ENCODE results near the gene GPR155.

Gene GPR155

GRCh38 chr2:174518395-174518794, 31.6 kb upstream of the GPR155 start:
- no peak for FAIRE-seq
- TF ChIP-seq SPI1 (IDR thresholded peaks at IDR 0.05; ENCODE audit: low read depth, low read length), result no peak
- no peak for TF ChIP-seq TAF1 (IDR thresholded peaks at IDR 0.05; ENCODE audit: low read depth, low read length)
- TF ChIP-seq POLR2AphosphoS5 (IDR thresholded peaks at IDR 0.05; ENCODE audit: low read depth, low read length), result no peak
- no peak for TF ChIP-seq PAX5 (IDR thresholded peaks at IDR 0.05; ENCODE audit: insufficient read depth, low read length, severe bottlenecking)
- no peak for TF ChIP-seq POU2F2 (IDR thresholded peaks at IDR 0.05; ENCODE audit: low read depth, low read length)
- TF ChIP-seq POLR2A (IDR thresholded peaks at IDR 0.05; ENCODE audit: low read depth, low read length), result no peak
- no peak for DNase-seq (ENCODE audit: insufficient read length, low spot score)

GRCh38 chr2:174516501-174517378, 29.9 kb upstream of the GPR155 start:
- peak; percentile 83 for FAIRE-seq
- no peak for DNase-seq (ENCODE audit: insufficient read length, low spot score)
- no peak for TF ChIP-seq PAX5 (IDR thresholded peaks at IDR 0.05; ENCODE audit: insufficient read depth, low read length, severe bottlenecking)
- 0 out of 2 replicates have a peak, but pooled peaks have one; percentile 10 for TF ChIP-seq SPI1 (IDR thresholded peaks at IDR 0.05; ENCODE audit: low read depth, low read length)

GRCh38 chr2:174512345-174512744, 25.5 kb upstream of the GPR155 start:
- TF ChIP-seq POLR2A (IDR thresholded peaks at IDR 0.05; ENCODE audit: low read depth, low read length), result no peak
- TF ChIP-seq SPI1 (IDR thresholded peaks at IDR 0.05; ENCODE audit: low read depth, low read length), result no peak
- no peak for TF ChIP-seq PAX5 (IDR thresholded peaks at IDR 0.05; ENCODE audit: insufficient read depth, low read length, severe bottlenecking)
- TF ChIP-seq POLR2AphosphoS5 (IDR thresholded peaks at IDR 0.05; ENCODE audit: low read depth, low read length), result no peak
- no peak for FAIRE-seq

GRCh38 chr2:174511580-174512260, 24.9 kb upstream of the GPR155 start:
- DNase-seq (ENCODE audit: insufficient read length, low spot score) (no peak), FAIRE-seq (no peak)
- TF ChIP-seq POLR2AphosphoS5 (IDR thresholded peaks at IDR 0.05; ENCODE audit: low read depth, low read length) (no peak), POLR2A (IDR thresholded peaks at IDR 0.05; ENCODE audit: low read depth, low read length) (no peak), SPI1 (IDR thresholded peaks at IDR 0.05; ENCODE audit: low read depth, low read length) (no peak), PAX5 (IDR thresholded peaks at IDR 0.05; ENCODE audit: insufficient read depth, low read length, severe bottlenecking) (no peak), POU2F2 (IDR thresholded peaks at IDR 0.05; ENCODE audit: low read depth, low read length) (no peak), TAF1 (IDR thresholded peaks at IDR 0.05; ENCODE audit: low read depth, low read length) (no peak)

More at GRCh38 chr2:174512345-174512744, 25.5 kb upstream of the GPR155 start:
- DNase-seq (ENCODE audit: insufficient read length, low spot score), result no peak

- FAIRE-seq (no peak), DNase-seq (ENCODE audit: insufficient read length, low spot score) (no peak)
- TF ChIP-seq POLR2A (IDR thresholded peaks at IDR 0.05; ENCODE audit: low read depth, low read length) (no peak), TAF1 (IDR thresholded peaks at IDR 0.05; ENCODE audit: low read depth, low read length) (no peak), POU2F2 (IDR thresholded peaks at IDR 0.05; ENCODE audit: low read depth, low read length) (no peak), PAX5 (IDR thresholded peaks at IDR 0.05; ENCODE audit: insufficient read depth, low read length, severe bottlenecking) (no peak), SPI1 (IDR thresholded peaks at IDR 0.05; ENCODE audit: low read depth, low read length) (no peak), POLR2AphosphoS5 (IDR thresholded peaks at IDR 0.05; ENCODE audit: low read depth, low read length) (no peak)
Observed at GRCh38 chr2:174510583-174511189, 23.9 kb upstream of the GPR155 start.

- no peak for DNase-seq (ENCODE audit: insufficient read length, low spot score)
- no peak for FAIRE-seq
- TF ChIP-seq SPI1 (IDR thresholded peaks at IDR 0.05; ENCODE audit: low read depth, low read length) (no peak), PAX5 (IDR thresholded peaks at IDR 0.05; ENCODE audit: insufficient read depth, low read length, severe bottlenecking) (no peak), POLR2AphosphoS5 (IDR thresholded peaks at IDR 0.05; ENCODE audit: low read depth, low read length) (no peak), POLR2A (IDR thresholded peaks at IDR 0.05; ENCODE audit: low read depth, low read length) (no peak), TAF1 (IDR thresholded peaks at IDR 0.05; ENCODE audit: low read depth, low read length) (no peak), POU2F2 (IDR thresholded peaks at IDR 0.05; ENCODE audit: low read depth, low read length) (no peak)
Observed at GRCh38 chr2:174503161-174503809, 16.5 kb upstream of the GPR155 start.

- FAIRE-seq, result no peak
- no peak for TF ChIP-seq SPI1 (IDR thresholded peaks at IDR 0.05; ENCODE audit: low read depth, low read length)
- TF ChIP-seq TAF1 (IDR thresholded peaks at IDR 0.05; ENCODE audit: low read depth, low read length), result no peak
- TF ChIP-seq POLR2A (IDR thresholded peaks at IDR 0.05; ENCODE audit: low read depth, low read length), result no peak
- no peak for TF ChIP-seq PAX5 (IDR thresholded peaks at IDR 0.05; ENCODE audit: insufficient read depth, low read length, severe bottlenecking)
- TF ChIP-seq POU2F2 (IDR thresholded peaks at IDR 0.05; ENCODE audit: low read depth, low read length), result no peak
- no peak for TF ChIP-seq POLR2AphosphoS5 (IDR thresholded peaks at IDR 0.05; ENCODE audit: low read depth, low read length)
- no peak for DNase-seq (ENCODE audit: insufficient read length, low spot score)
Observed at GRCh38 chr2:174499371-174499770, 12.5 kb upstream of the GPR155 start.

GRCh38 chr2:174495365-174496012, 8.7 kb upstream of the GPR155 start:
- FAIRE-seq (peak; percentile 41), DNase-seq (ENCODE audit: insufficient read length, low spot score) (no peak)
- no peak for TF ChIP-seq POLR2AphosphoS5 (IDR thresholded peaks at IDR 0.05; ENCODE audit: low read depth, low read length)
- no peak for TF ChIP-seq POLR2A (IDR thresholded peaks at IDR 0.05; ENCODE audit: low read depth, low read length)
- no peak for TF ChIP-seq PAX5 (IDR thresholded peaks at IDR 0.05; ENCODE audit: insufficient read depth, low read length, severe bottlenecking)
- no peak for TF ChIP-seq SPI1 (IDR thresholded peaks at IDR 0.05; ENCODE audit: low read depth, low read length)
- TF ChIP-seq TAF1 (IDR thresholded peaks at IDR 0.05; ENCODE audit: low read depth, low read length), result no peak
- TF ChIP-seq POU2F2 (IDR thresholded peaks at IDR 0.05; ENCODE audit: low read depth, low read length), result no peak
